H1 (cell line): ENCODE measurements around the gene ANKRD40. TPM values are rescaled to one million over a fixed set of nuclear protein-coding genes. Genes with fewer than 3 reads are reported as not detected.

Experiments
- ATF2 ChIP-seq: IDR thresholded peaks from 2 replicates; pipeline ENCODE4 v1.6.1; 2012; ENCODE audit warnings: low read length, inconsistent platforms
- BCL11A ChIP-seq, 2 experiments: IDR thresholded peaks; one replicate each; pipeline ENCODE4 v1.6.1; 2011; ENCODE audit warnings: low read depth in 2 of 2, low read length in 2 of 2, mild to moderate bottlenecking in 2 of 2
- CBX5 ChIP-seq: fragments of 300-800, 300-1000 bp; sonication (generic); IDR thresholded peaks from 2 replicates; pipeline ENCODE4 v1.7.1; 2016; ENCODE audit warnings: antibody characterized with exemption, low read length, low read depth
- GABPA ChIP-seq: IDR thresholded peaks from 2 replicates; pipeline ENCODE4 v1.6.1; 2011; ENCODE audit warnings: mild to moderate bottlenecking, low read length, moderate library complexity, borderline replicate concordance; ENCODE audit not compliant: insufficient read depth
- POU5F1 ChIP-seq: IDR thresholded peaks from 2 replicates; pipeline ENCODE4 v1.6.1; 2011; ENCODE audit warnings: low read depth, mild to moderate bottlenecking, low read length, moderate library complexity
- RAD21 ChIP-seq, 2 experiments: IDR thresholded peaks in 1 of 2; conservative IDR thresholded peaks in 1 of 2; 2 replicates each; pipeline ENCODE4 v1.6.1; 2011; ENCODE audit warnings: low read depth in 2 of 2, low read length in 2 of 2, improper control_type of control experiment in 1 of 2, inconsistent platforms in 1 of 2, mild to moderate bottlenecking in 1 of 2, moderate library complexity in 1 of 2
- SAP30 ChIP-seq: fragments of 300-600 bp; sonication (generic); IDR thresholded peaks from 2 replicates; pipeline ENCODE4 v1.7.1; 2012; ENCODE audit warnings: low read length, moderate library complexity, mild to moderate bottlenecking, inconsistent platforms; ENCODE audit not compliant: insufficient read depth, insufficient replicate concordance
- TAF7 ChIP-seq: optimal IDR thresholded peaks from 2 replicates; pipeline ENCODE3; 2011; ENCODE audit warnings: low read depth, mild to moderate bottlenecking, inconsistent platforms, low read length, moderate library complexity, borderline replicate concordance
- TEAD4 ChIP-seq: IDR thresholded peaks from 2 replicates; pipeline ENCODE4 v1.6.1; 2012; ENCODE audit warnings: low read depth, low read length, inconsistent platforms, mixed read lengths
- polyA plus RNA-seq, 7 experiments: library from polyadenylated mRNA; depleted of rRNA in 3 of 7; stranded (reverse) in 5 of 7; unstranded in 2 of 7; fragments of >200 nt in 5 of 7; fragments of 200-250 nt in 2 of 7; gene quantifications; 1 replicate in 5 of 7; 2 replicates in 1 of 7; 4 replicates in 1 of 7; pipeline versions ENCODE4 v1.2.1 to v1.2.3, GENCODE V29; 2011 to 2013; ENCODE audit warnings: missing spikeins in 2 of 7, mixed read lengths in 2 of 7
- total RNA-seq: library from RNA; stranded (reverse); fragmentation: NEBNext Ultra II Directional; extraction: Animal tissue kit (Norgen Biotek cat#: 25700); gene quantifications from 2 replicates; pipeline ENCODE4 v1.2.1, GENCODE V29; 2021
- TF ChIP-seq, protein P1 (sequence below), 3 experiments: IDR thresholded peaks; 1 replicate in 2 of 3; 2 replicates in 1 of 3; pipeline versions ENCODE4 v1.5.1 to v1.6.1; 2011; ENCODE audit warnings: low read length in 3 of 3, mild to moderate bottlenecking in 3 of 3, inconsistent platforms in 2 of 3, low read depth in 1 of 3, moderate library complexity in 1 of 3; ENCODE audit not compliant: insufficient read depth in 1 of 3; ENCODE audit errors: control extremely low read depth in 1 of 3

The ANKRD40 gene
- total and polyA plus RNA-seq, 2 of the 8 experiments (the other 6 are each of a cell fraction or from before 2014, with no cell fraction given): 26.1 to 50.1 TPM

DNA sequence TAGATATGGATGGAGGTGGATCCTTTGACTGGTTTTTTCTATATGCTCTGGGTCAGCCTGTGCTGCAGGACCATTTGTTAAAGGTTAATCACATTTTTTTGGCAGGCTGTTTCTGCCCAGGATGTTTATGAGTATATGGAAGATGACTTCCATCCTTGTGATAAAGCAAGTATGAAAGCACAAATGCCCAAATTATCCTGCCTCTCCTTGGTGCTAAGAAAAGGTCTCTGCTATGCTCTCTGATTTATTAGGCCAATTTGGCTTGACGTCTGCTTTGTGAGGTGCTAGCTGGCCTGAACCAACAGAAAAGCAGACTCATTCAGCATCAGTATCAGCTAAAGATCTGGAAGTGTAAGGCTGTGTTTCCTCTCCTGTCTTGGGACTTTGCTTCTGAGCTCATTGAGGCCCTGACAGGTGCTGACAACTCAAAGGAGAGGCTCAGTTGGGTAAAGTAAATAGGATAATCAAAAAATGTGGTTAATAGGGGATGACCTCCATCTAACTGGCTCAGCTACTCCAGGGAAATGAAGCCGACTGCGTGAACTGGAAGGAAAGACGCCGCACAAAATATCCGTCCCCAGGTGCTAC is 15.2 kb downstream of the ANKRD40 start (continued):
- TF ChIP-seq, protein P1, sequence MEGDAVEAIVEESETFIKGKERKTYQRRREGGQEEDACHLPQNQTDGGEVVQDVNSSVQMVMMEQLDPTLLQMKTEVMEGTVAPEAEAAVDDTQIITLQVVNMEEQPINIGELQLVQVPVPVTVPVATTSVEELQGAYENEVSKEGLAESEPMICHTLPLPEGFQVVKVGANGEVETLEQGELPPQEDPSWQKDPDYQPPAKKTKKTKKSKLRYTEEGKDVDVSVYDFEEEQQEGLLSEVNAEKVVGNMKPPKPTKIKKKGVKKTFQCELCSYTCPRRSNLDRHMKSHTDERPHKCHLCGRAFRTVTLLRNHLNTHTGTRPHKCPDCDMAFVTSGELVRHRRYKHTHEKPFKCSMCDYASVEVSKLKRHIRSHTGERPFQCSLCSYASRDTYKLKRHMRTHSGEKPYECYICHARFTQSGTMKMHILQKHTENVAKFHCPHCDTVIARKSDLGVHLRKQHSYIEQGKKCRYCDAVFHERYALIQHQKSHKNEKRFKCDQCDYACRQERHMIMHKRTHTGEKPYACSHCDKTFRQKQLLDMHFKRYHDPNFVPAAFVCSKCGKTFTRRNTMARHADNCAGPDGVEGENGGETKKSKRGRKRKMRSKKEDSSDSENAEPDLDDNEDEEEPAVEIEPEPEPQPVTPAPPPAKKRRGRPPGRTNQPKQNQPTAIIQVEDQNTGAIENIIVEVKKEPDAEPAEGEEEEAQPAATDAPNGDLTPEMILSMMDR (IDR thresholded peaks at IDR 0.05; ENCODE audit: control extremely low read depth in 1 of 3, insufficient read depth in 1 of 3, low read depth in 1 of 3, low read length in 3 of 3): no peak
- TF ChIP-seq POU5F1 (no peak), ATF2 (no peak), TAF7 (no peak), RAD21 (IDR thresholded peaks at IDR 0.05 in 1 of 2, conservative IDR thresholded peaks at IDR 0.05 in 1 of 2; ENCODE audit: low read depth in 2 of 2, low read length in 2 of 2) (no peak), SAP30 (no peak), CBX5 (no peak), TEAD4 (no peak), GABPA (no peak), BCL11A (IDR thresholded peaks at IDR 0.05; ENCODE audit: low read depth in 2 of 2, low read length in 2 of 2) (no peak)
